NOMO-1 treated with DMSO at 0.1 percent for 48 hours (cell line): ENCODE results near the gene FBXL13.
"Not testable (repeated sequence)": the region's sequence is repeated elsewhere in the genome, so short reads cannot be mapped to it uniquely, and the experiment has no call there.

Experiments
- DNase-seq: peaks from one replicate; lab custom pipeline; 2025; ENCODE audit not compliant: unreplicated experiment; lab: John Stamatoyannopoulos, UW

The FBXL13 gene

GRCh38 chr7:102902052-102902451, 172.5 kb downstream of the FBXL13 start:
- not testable (repeated sequence) for DNase-seq

- peak; percentile 64 for DNase-seq
These were observed 176.1 kb downstream of the FBXL13 start for GRCh38 chr7:102898532-102898859.

DNA sequence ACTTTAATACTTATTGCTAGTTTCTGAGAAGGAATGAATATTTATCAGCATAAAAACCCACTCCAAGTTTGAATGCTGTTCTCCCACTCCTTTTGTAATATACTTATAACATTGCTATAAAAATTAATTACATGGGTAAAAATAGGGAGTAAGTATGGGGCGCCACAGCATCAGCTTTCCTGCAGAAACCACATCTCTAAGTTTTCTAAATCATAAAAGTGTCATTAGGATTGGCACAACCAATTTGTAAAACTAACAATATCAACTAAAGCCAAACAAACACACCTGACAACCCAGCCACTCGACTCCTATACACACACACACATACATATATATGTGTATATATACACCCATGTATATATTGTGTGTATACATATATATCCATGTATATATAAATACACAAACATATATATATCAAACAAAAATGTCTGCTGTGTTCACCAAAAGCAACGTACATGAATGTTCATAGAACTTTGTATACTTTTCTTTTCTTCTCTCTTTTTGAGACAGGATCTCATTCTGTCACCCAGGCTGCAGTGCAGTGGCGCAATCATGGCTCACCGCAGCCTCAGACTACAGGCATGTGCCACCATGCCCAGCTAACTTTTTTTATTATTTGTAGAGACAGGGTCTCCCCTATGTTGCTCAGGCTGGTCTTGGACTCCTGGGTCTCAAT, 176.6 kb downstream of the FBXL13 start:
- peak; percentile 64 for DNase-seq

GRCh38 chr7:102897211-102897631, 177.4 kb downstream of the FBXL13 start:
- no peak for DNase-seq

- DNase-seq, result no peak
These were observed 178.0 kb downstream of the FBXL13 start for GRCh38 chr7:102896585-102896984.

- DNase-seq, result no peak
These were observed 179.0 kb downstream of the FBXL13 start for GRCh38 chr7:102895602-102896001.

DNA sequence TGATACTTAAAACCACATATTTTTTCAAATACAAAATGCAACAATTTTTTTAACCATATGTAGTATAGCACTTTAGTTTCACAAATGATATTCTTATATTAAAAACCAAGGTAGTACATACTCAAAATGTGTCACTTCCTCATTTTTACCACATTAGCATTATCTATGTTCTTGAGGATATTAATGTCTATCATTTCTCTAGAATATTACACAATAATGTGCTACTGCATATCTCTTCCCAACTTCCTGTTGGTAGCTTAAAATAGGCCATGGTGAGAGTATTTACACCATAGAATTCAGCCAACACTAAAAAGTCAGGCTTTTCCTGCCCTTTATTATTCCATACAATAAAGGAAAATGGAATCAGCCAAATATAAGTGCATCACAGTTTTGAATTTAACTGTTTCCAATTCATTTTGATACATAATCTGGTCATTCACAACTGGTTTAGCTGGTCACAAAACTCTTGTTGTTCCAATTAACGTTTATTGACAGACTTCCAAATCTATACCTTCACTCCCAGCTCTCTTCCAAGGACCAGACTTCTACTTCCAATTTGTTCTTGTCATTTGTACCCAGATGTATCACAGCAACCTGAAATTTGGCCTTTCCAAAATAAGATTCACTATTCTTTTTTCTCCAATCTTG, 181.8 kb downstream of the FBXL13 start:
- peak; percentile 59 for DNase-seq

GRCh38 chr7:102891693-102892261, 182.8 kb downstream of the FBXL13 start:
- DNase-seq, result peak; percentile 34

DNA sequence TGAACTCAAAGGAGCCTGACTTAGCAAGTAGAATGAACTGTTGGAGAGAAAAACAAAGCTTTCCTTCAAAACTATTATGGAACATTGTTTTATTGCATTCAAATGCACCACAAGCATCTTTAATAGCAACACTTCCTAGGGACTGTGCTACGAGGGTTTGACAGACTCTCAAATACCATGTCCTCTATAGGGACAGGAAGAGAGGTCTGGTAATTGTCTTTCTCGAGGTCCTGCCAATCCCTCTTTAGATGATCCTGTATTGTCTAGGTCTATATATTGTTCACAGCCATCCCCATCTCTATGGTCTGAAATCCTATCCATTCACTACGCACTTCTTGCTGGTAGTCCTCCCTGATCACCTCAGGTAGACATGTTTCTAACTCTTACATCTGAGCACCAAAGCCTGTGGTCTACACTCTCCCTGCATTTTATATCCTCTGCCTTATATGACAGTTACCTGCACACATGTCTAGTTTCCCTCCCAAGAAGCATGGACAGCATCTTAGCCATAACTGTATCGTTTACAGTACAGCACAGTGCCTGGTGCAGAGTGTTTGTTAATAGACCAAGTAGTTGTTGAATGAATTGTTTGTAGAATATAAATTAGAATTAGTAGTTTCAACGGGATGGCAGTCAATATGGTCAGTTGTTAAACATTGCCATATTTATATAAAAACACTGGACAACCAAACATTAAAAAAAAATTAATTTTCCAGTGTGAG, 183.5 kb downstream of the FBXL13 start:
- DNase-seq, result no peak

GRCh38 chr7:102890292-102890970, 184.2 kb downstream of the FBXL13 start:
- DNase-seq, result peak; percentile 51

GRCh38 chr7:102889851-102890250, 184.7 kb downstream of the FBXL13 start:
- DNase-seq, result no peak

DNA sequence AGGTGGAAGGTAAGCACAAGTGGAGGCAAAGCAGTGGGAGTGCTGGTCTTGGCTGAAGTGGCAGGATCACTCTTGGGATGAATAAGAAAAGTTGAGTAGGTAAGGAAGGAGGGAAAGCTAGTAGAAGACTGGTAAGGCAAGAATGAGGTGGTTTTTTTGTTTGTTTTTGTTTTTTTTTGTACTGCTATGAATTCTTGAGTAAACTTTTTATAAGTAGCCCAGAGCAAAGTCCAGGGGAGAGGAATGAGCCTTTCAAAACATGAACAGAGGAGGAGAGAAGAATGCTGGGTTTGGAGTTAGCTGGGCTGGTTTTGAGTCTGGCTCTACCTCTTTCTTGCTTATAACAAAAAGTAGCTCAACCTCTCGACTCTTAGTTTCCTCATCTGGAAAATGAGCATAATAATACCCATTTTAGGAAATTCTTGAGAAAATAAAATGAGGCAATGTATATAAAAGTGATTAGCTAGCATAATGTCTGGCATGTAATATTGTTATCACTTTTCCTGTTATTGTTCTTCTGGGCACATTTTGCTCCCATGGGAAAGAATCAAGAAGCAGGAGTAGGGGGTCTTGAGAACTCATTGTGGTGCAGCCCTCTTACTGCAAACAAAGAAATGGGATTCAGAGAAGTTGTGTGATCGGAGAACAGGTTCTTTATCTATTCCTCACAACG, 185.9 kb downstream of the FBXL13 start:
- no peak for DNase-seq

- DNase-seq, result peak; percentile 58
These were observed 191.3 kb downstream of the FBXL13 start for GRCh38 chr7:102883098-102883860.

GRCh38 chr7:102875700-102876295, 198.8 kb downstream of the FBXL13 start:
- DNase-seq, result no peak

DNA sequence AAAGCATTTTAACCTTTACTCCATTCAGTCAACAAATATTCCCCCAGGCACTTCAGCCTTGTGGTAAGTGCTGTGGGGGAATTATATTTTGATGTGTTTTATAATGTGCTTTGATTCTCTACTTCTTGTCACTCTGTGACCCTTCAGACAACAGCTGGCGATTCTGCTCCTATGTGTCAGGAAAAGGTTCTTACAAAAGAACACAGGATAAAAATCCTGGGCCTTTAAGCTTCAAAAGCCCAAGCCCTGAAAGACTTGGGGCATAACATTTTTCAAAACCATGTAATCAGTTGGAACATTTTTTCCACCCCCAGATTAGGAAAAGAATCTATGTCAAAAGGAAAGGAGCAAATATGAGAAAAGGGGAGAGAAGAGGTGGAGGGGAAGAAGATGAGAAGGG, 199.6 kb downstream of the FBXL13 start:
- DNase-seq, result no peak

DNA sequence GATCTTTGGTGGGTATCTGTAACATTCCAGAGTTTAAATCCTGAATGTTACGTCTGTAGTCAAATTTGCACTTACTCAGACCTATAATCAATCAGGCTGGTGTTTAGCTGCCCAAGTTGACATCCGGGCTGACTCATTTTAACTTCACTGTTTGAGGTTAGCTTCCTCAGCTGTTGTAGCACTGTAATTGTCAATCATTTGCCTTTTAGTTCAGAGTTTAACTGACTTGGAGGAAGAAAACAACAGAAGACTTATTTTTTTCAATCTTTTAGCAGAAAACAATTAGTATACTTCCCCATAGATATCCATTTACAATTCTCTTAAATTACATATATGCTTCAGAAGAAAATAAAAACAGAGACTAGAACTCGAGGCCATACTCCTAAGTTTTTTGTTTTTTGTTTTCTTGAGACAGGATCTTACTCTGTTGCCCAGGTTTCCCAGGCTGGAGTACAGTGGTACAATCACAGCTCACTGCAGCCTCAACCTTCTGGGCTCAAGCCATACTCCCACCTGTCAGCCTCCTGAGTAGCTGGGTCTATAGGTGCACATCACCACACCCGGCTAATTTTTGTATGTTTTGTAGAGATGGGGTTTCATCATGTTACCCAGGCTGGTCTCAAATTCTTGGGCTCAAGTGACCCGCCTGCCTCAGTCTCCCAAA, 200.3 kb downstream of the FBXL13 start:
- DNase-seq, result peak; percentile 59

- no peak for DNase-seq
These were observed 201.0 kb downstream of the FBXL13 start for GRCh38 chr7:102873470-102874165.

- no peak for DNase-seq
These were observed 202.1 kb downstream of the FBXL13 start for GRCh38 chr7:102872460-102872859.
